NCI-H1436 treated with DMSO at 0.1 percent for 48 hours (cell line): ENCODE data around the gene CDH4.

Experiments used
- DNase-seq: peaks from one replicate; lab custom pipeline; 2025; lab: John Stamatoyannopoulos, UW

CDH4 gene

GRCh38 chr20:61561111-61561830 is 309.2 kb downstream of the CDH4 start:
- DNase-seq = no peak

- no peak for DNase-seq
These were observed 310.4 kb downstream of the CDH4 start for GRCh38 chr20:61562491-61562890.

GRCh38 chr20:61562897-61563504 is 310.9 kb downstream of the CDH4 start:
- no peak for DNase-seq

- no peak for DNase-seq
These were observed 312.6 kb downstream of the CDH4 start for GRCh38 chr20:61564628-61565027.

GRCh38 chr20:61565791-61566190 is 313.7 kb downstream of the CDH4 start:
- DNase-seq = no peak

- no peak for DNase-seq
These were observed 314.6 kb downstream of the CDH4 start for GRCh38 chr20:61566691-61567090.

GRCh38 chr20:61567204-61567603 is 315.1 kb downstream of the CDH4 start:
- DNase-seq = no peak

GRCh38 chr20:61569825-61570224 is 317.8 kb downstream of the CDH4 start:
- DNase-seq = no peak

GRCh38 chr20:61570646-61571195 is 318.7 kb downstream of the CDH4 start:
- no peak for DNase-seq

GRCh38 chr20:61571221-61571620 is 319.2 kb downstream of the CDH4 start:
- DNase-seq = no peak

- no peak for DNase-seq
These were observed 320.1 kb downstream of the CDH4 start for GRCh38 chr20:61571916-61572711.

- no peak for DNase-seq
These were observed 320.7 kb downstream of the CDH4 start for GRCh38 chr20:61572789-61573188.

GRCh38 chr20:61573415-61574305 is 321.6 kb downstream of the CDH4 start:
- DNase-seq = no peak

GRCh38 chr20:61575151-61575937 is 323.3 kb downstream of the CDH4 start:
- DNase-seq = no peak

GRCh38 chr20:61576372-61576771 is 324.3 kb downstream of the CDH4 start:
- DNase-seq = no peak

GRCh38 chr20:61577065-61577464 is 325.0 kb downstream of the CDH4 start:
- no peak for DNase-seq

GRCh38 chr20:61579908-61580307 is 327.8 kb downstream of the CDH4 start:
- DNase-seq = no peak

- DNase-seq = no peak
These were observed 329.1 kb downstream of the CDH4 start for GRCh38 chr20:61580958-61581824.

- no peak for DNase-seq
These were observed 329.7 kb downstream of the CDH4 start for GRCh38 chr20:61581825-61582188.
